PC-3 (cell line): Measurements from ENCODE around the gene SNRPA1.

ENCODE experiments used
- EZH2 ChIP-seq: fragments of 300-600 bp; sonication (generic); IDR thresholded peaks from one replicate; pipeline ENCODE4 v1.6.1; 2017; ENCODE audit warnings: antibody characterized with exemption, mild to moderate bottlenecking, low read length; ENCODE audit not compliant: unreplicated experiment
- EZH2phosphoT487 ChIP-seq: fragments of 300-600 bp; sonication (generic); IDR thresholded peaks from 2 replicates; pipeline ENCODE4 v1.6.1; 2018; ENCODE audit warnings: mild to moderate bottlenecking, antibody characterized with exemption, low read length, borderline replicate concordance

DNA sequence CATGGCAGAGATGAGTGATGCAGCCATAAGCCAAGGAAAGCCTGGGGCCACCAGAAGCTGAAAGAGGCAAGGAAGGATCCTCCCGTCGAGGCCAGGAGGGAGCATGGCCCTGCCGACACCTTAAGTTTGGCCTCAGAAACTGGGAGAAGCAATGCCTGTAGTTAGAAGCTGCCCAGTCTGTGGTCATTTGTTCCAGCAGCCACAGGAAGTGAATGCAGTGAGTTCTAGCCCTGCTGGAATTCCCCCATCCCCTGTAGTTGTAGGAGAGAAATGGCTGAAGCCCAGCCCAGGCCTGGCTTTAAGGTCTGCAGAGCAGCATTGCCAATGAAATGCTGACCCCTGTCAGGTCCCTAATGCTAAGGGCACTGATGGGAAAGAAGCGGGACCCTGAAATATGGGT lies 31.0 kb downstream of the SNRPA1 start:
- TF ChIP-seq EZH2phosphoT487 (no peak), EZH2 (no peak)
